PC-3 (cell line): ENCODE results near the gene TBX6. TPM values are rescaled to one million over a fixed set of nuclear protein-coding genes. Genes with fewer than 3 reads are reported as not detected.

ENCODE experiments used
- ATAC-seq: fragments of 200-7000 bp; cut with Tn5 transposase; 2 replicates; pipeline ENCODE4 v1.9.1; 2020; ENCODE audit warnings: mild to moderate bottlenecking, moderate library complexity
- BruUV-seq: library from RNA; stranded (reverse); fragments of 400-500 nt; replicated peaks from 2 replicates; lab custom pipeline; 2021; lab: Mats Ljungman, UMichigan
- CTCF ChIA-PET: fragments of 300-600 bp; sonication (Branson Sonifier 250); formaldehyde crosslinking; loops from one replicate; lab custom pipeline; 2022; ENCODE audit warnings: antibody characterized with exemption; lab: Charles Lee
- POLR2A ChIA-PET: fragments of 300-600 bp; sonication (Branson Sonifier 250); formaldehyde crosslinking; loops from one replicate; lab custom pipeline; 2022; ENCODE audit warnings: antibody characterized with exemption; ENCODE audit not compliant: unreplicated experiment; lab: Charles Lee
- DNase-seq: peaks from one replicate; pipeline ENCODE4 v3.0.0-alpha.2; 2015
- H2AFZ ChIP-seq: fragments of 300-600 bp; sonication (generic); 2 replicates; pipeline ENCODE4 v1.6.0; 2016; ENCODE audit warnings: antibody characterized with exemption, low read length
- H3F3A ChIP-seq: fragments of 300-600 bp; sonication (generic); one replicate; pipeline ENCODE4 v1.6.0; 2017; ENCODE audit warnings: antibody characterized with exemption, low read length, control low read depth, mild to moderate bottlenecking; ENCODE audit not compliant: unreplicated experiment
- H3K27ac ChIP-seq: fragments of 300-600 bp; sonication (generic); 2 replicates; pipeline ENCODE4 v1.5.1; 2016; ENCODE audit warnings: mild to moderate bottlenecking, low read length
- H3K27me3 ChIP-seq: fragments of 300-600 bp; sonication (generic); 2 replicates; pipeline ENCODE4 v1.6.1; 2016; ENCODE audit warnings: low read length, mixed read lengths
- H3K36me3 ChIP-seq: fragments of 300-600 bp; sonication (generic); 2 replicates; pipeline ENCODE4 v1.6.1; 2016; ENCODE audit warnings: low read depth, mixed run types, low read length, mixed read lengths
- H3K4me1 ChIP-seq: fragments of 300-600 bp; sonication (generic); 2 replicates; pipeline ENCODE4 v1.5.1; 2016; ENCODE audit warnings: low read length; ENCODE audit not compliant: insufficient read depth
- H3K4me2 ChIP-seq: fragments of 300-600 bp; sonication (generic); 2 replicates; pipeline ENCODE4 v1.6.0; 2016; ENCODE audit warnings: low read length
- H3K4me3 ChIP-seq: fragments of 300-600 bp; sonication (generic); 2 replicates; pipeline ENCODE4 v1.5.1; 2016; ENCODE audit warnings: mild to moderate bottlenecking, low read length, mixed read lengths
- H3K79me2 ChIP-seq: fragments of 300-600 bp; sonication (generic); 2 replicates; pipeline ENCODE4 v1.6.1; 2017; ENCODE audit warnings: low read length, mixed read lengths
- H3K9ac ChIP-seq: fragments of 300-600 bp; sonication (generic); 2 replicates; pipeline ENCODE4 v1.6.0; 2016; ENCODE audit warnings: mild to moderate bottlenecking, low read length
- H3K9me2 ChIP-seq: fragments of 300-600 bp; sonication (generic); replicated peaks from 2 replicates; pipeline ENCODE4 v1.6.1; 2016; ENCODE audit warnings: mixed run types, low read length, mixed read lengths
- H3K9me3 ChIP-seq: fragments of 300-600 bp; sonication (generic); 2 replicates; pipeline ENCODE4 v1.6.1; 2016; ENCODE audit warnings: low read length, mixed read lengths
- H4K20me1 ChIP-seq: fragments of 300-600 bp; sonication (generic); 2 replicates; pipeline ENCODE4 v1.6.1; 2016; ENCODE audit warnings: low read length, mixed read lengths
- EZH2 ChIP-seq: fragments of 300-600 bp; sonication (generic); IDR thresholded peaks from one replicate; pipeline ENCODE4 v1.6.1; 2017; ENCODE audit warnings: antibody characterized with exemption, mild to moderate bottlenecking, low read length; ENCODE audit not compliant: unreplicated experiment
- EZH2phosphoT487 ChIP-seq: fragments of 300-600 bp; sonication (generic); IDR thresholded peaks from 2 replicates; pipeline ENCODE4 v1.6.1; 2018; ENCODE audit warnings: mild to moderate bottlenecking, antibody characterized with exemption, low read length, borderline replicate concordance
- intact Hi-C: fragments of 100-400 bp; cut with micrococcal nuclease; formaldehyde crosslinking; loops from 2 replicates; pipeline ENCODE4 v1.9.0; 2023
- total RNA-seq: library from RNA; depleted of rRNA; stranded (reverse); fragments of >200 nt; gene quantifications from 2 replicates; pipeline ENCODE4 v1.2.3, GENCODE V29; 2014
- TF ChIP-seq, protein P1 (sequence below): fragments of 300-600 bp; sonication (generic); conservative IDR thresholded peaks from 2 replicates; pipeline ENCODE4 v1.5.1; 2017; ENCODE audit warnings: antibody characterized with exemption, low read depth, mild to moderate bottlenecking, low read length

Gene TBX6
- total RNA-seq, 1 experiment from 2014 or later: 1.1 TPM

DNA sequence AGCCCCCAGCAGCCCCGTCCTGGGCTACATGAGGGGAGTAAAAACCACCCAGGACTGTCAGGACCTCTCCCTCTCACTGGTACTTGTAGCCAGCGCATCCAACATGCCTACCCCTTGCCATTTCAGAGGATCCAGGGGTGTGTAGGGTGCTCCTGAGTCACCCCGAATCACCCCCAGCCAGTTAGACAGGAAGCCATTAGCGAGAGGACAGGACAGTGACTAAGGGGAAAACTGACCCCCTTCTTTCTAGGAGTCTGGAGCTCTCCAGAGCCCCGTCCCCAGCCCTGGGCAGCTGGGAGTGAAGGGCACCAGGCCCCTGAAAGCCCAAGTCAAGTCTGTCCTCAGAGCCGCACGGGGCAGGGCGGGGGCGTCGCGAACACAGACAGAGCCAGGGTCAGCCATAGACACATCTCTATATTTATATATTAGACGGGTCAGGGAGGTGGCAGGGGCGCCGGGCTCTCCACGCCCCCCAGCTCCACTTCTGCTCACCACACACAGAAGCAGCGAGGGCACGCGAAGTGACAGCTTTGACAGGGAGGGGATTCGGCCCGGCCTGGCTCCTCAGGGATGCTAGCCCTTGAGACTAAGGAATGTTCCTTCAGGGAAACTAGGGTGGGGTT is 22.1 kb upstream of the TBX6 start:
- Histone ChIP-seq H3K9me3 (no peaks in the 10 kb centered on the region), H4K20me1 (no peaks in the 10 kb centered on the region), H3K9ac (no peak overlapping the region), H3K27me3 (no peaks in the 10 kb centered on the region), H3K36me3 (no peaks in the 10 kb centered on the region), H3K4me2 (peak overlapping the region; percentile 39; the same call in 1 of the 2 replicates), H3K9me2 (no peaks in the 10 kb centered on the region), H3K27ac (peak overlapping the region; percentile 15; the same call in 1 of the 2 replicates), H2AFZ (no peak overlapping the region), H3K4me1 (peaks cover 11% of the 10 kb centered on the region), H3F3A (no peaks in the 10 kb centered on the region), H3K4me3 (no peak overlapping the region), H3K79me2 (no peaks in the 10 kb centered on the region)
- BruUV-seq: no TSS peak
- ChIA-PET CTCF (no interaction called here), POLR2A (no interaction called here)
- DNase-seq (no peak), ATAC-seq (peak; percentile 25; the same call in 1 of the 2 replicates)
- TF ChIP-seq, protein P1, sequence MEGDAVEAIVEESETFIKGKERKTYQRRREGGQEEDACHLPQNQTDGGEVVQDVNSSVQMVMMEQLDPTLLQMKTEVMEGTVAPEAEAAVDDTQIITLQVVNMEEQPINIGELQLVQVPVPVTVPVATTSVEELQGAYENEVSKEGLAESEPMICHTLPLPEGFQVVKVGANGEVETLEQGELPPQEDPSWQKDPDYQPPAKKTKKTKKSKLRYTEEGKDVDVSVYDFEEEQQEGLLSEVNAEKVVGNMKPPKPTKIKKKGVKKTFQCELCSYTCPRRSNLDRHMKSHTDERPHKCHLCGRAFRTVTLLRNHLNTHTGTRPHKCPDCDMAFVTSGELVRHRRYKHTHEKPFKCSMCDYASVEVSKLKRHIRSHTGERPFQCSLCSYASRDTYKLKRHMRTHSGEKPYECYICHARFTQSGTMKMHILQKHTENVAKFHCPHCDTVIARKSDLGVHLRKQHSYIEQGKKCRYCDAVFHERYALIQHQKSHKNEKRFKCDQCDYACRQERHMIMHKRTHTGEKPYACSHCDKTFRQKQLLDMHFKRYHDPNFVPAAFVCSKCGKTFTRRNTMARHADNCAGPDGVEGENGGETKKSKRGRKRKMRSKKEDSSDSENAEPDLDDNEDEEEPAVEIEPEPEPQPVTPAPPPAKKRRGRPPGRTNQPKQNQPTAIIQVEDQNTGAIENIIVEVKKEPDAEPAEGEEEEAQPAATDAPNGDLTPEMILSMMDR: no peak
- TF ChIP-seq EZH2phosphoT487 (no peak), EZH2 (no peak)
- intact Hi-C loops: no loop called here

DNA sequence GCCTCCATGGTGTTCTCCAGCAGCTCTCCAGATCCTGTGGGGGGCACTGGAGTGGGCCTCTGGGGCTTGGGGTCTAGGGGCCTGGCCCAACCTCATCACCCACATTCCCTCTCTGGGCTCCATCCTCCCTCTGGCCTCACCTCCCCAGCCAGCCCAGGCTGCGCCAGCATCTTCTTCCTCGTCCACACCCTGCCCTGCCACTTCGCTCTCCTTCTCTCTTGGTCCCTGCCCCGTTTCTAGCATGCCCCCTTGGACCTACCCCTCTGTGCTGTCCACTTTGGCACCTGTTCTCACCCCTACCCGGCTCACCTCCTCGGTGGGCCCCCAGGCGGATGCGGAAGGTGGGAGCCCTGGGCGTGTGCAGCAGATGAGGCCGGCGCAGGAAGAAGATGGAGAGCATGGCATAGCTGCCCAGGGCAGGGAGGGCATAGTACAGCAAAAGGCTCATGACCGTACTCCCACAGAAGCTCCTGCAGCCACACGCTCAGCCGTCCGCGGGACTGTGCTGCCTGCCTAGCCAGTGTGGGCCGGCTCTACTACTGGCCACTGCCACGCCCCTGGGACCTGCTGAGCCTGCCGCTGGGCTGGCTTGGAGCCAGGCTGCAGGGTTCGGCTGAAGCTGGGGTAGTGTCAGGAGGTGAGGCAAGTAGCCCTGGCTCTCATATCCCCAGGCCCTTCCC is 21.4 kb upstream of the TBX6 start, which contains the start of gene GDPD3:
TSS of gene GDPD3 (minus strand) at position 507 of the 680 bp plus-strand sequence. CDS start at position 448, 59 bp downstream.
- Histone ChIP-seq H3F3A (no peaks in the 10 kb centered on the region), H3K4me3 (no peak within 1 kb of the TSS), H3K27me3 (no peaks in the 10 kb centered on the region), H3K9me2 (no peaks in the 10 kb centered on the region), H3K36me3 (no peaks in the 10 kb centered on the region), H3K4me1 (peaks cover 11% of the 10 kb centered on the region), H3K79me2 (no peaks in the 10 kb centered on the region), H4K20me1 (no peaks in the 10 kb centered on the region), H3K4me2 (peak within 1 kb of the TSS; percentile 39; the same call in 1 of the 2 replicates), H3K27ac (peak within 1 kb of the TSS; percentile 15; the same call in 1 of the 2 replicates), H2AFZ (0 out of 2 replicates have a peak within 1 kb of the TSS, but pooled peaks have one; percentile 26), H3K9ac (no peak within 1 kb of the TSS), H3K9me3 (no peaks in the 10 kb centered on the region)
- BruUV-seq: no TSS peak
- TF ChIP-seq, protein P1: no peak
- TF ChIP-seq EZH2phosphoT487 (no peak), EZH2 (no peak)
- DNase-seq: peak; percentile 33
- ChIA-PET POLR2A (no interaction called here), CTCF (no interaction called here)
- ATAC-seq: peak; percentile 66
- intact Hi-C loops: no loop called here
